ENCODE results near the gene LENG9. TPM values are rescaled to one million over a fixed set of nuclear protein-coding genes. Genes with fewer than 3 reads are reported as not detected.
"Not testable (repeated sequence)": the region's sequence is repeated elsewhere in the genome, so short reads cannot be mapped to it uniquely, and the experiment has no call there.

Gene LENG9
- total and polyA plus RNA-seq, 8 donors, result 1.3 to 14.5 (median 7.1) TPM

DNA sequence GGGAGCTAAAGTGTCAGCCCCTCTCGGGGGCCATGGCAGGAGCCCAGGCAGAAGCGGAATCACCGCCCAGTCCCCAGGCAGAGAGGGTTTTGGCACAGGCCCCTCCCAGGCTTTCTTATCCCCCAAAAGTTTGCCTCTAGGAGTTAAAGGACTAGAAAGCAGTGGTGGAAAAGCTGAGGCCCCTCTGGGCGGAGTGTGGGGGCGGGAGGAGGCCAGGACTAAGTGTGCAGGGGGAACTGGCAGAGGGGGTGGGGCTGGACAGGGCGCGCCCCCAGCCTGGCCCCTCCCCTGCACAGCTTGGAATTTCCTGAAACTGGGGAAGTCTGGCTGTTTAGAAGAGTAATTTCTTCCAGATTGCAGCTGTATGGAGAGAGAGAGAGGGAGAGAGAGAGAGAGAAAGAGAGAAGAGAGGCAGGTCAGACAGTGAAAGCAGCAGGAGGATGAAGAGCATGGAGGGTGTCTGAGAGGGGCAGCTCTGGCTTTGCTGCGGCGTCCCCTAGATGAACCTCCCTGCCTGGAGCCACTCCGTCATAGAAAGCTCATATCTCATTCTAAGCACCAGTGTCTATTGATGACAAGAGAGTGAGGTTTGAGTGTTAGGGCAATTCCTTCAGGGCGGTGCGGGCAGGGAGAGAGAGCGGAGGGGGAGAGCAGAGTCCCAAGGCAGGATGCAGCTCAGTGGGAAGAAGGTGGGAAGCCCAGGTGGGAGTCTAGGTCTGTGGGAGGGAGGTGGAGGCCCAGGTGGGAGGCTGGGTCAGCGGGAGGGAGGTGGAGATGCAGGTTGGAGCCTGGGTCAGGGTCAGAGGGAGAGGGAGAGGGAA is 9.7 kb upstream of the LENG9 start, which contains the start of gene CDC42EP5:
CDC42EP5 (minus strand) TSS at position 226 of the 821 bp plus-strand sequence. CDS start 7,749 bp downstream, outside the sequence.
- peaks cover 28 to 45% (median 40%) of the 10 kb centered on the region in 4 donors for H3K4me1 ChIP-seq
- 8 to 15% (median 13%) methylated on average over 12 to 14 of the region's 14 CpGs for WGBS, 5 donors
- peaks cover 0 to 74% (median 9%) of the 10 kb centered on the region in 3 donors for H3K27me3 ChIP-seq
- peak within 1 kb of the TSS; percentile 75 to 88 (median 80) for H3K27ac ChIP-seq
- intact Hi-C loops (cut with DNase I; ENCODE audit: low total_unique reads), result no loop called here
- H3K4me3 ChIP-seq, result peak within 1 kb of the TSS; percentile 32 to 48 (median 46)
- no peaks in the 10 kb centered on the region for H3K36me3 ChIP-seq
- TF ChIP-seq POLR2A (IDR thresholded peaks at IDR 0.05) (no peak), POLR2AphosphoS5 (IDR thresholded peaks at IDR 0.05) (peak in 2 of 3 donors; percentile 45 to 48), EP300 (IDR thresholded peaks at IDR 0.05) (no peak)
- TF ChIP-seq, protein P1, sequence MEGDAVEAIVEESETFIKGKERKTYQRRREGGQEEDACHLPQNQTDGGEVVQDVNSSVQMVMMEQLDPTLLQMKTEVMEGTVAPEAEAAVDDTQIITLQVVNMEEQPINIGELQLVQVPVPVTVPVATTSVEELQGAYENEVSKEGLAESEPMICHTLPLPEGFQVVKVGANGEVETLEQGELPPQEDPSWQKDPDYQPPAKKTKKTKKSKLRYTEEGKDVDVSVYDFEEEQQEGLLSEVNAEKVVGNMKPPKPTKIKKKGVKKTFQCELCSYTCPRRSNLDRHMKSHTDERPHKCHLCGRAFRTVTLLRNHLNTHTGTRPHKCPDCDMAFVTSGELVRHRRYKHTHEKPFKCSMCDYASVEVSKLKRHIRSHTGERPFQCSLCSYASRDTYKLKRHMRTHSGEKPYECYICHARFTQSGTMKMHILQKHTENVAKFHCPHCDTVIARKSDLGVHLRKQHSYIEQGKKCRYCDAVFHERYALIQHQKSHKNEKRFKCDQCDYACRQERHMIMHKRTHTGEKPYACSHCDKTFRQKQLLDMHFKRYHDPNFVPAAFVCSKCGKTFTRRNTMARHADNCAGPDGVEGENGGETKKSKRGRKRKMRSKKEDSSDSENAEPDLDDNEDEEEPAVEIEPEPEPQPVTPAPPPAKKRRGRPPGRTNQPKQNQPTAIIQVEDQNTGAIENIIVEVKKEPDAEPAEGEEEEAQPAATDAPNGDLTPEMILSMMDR (IDR thresholded peaks at IDR 0.05), result no peak
- DNase-seq, result peak; percentile 50 to 96
- H3K9me3 ChIP-seq, result no peaks in the 10 kb centered on the region

DNA sequence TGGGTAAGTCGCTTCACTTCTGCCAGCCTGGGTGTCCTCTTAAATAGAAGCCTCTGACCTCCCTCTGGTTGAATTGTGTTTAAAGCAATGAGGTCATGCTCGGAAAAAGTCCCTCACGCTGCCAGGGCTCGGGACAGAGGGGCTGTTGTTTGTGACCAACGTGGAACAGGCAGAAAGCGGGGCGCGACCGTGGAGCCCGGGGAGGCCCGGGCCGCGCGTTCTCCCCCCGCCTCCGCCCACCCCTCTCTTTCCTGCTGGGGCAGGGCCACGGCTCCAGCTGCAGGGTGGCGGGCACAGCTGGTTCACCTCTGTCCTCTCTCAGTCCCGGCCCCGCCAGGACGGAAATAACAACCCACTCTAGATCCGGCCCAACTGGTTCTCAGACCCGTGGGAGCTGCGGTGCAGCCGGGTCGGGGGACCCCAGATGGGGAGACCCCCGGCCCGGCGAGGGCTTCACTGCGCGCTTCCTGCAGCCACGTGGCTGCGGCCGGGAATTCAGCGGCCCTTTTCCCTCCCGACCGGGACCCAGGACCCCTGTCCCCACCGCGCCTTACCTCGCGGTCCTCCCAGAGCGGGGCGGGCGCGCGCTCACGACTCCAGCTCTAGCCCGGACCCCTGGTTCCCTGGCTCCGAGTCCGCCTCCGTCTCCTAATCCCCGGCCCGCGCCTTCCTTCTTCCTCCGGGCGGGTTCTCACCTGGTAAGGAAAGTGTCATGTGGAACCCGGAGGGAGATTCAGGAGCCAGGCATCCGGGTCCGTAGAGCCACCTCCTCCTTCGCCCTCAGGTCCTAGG is 7.6 kb upstream of the LENG9 start:
- Histone ChIP-seq H3K27ac (peak overlapping the region; percentile 83 to 99 (median 91)), H3K9me3 (no peaks in the 10 kb centered on the region), H3K4me1 (peaks cover 28 to 58% (median 51%) of the 10 kb centered on the region in 4 donors), H3K27me3 (peaks cover 0 to 56% (median 9%) of the 10 kb centered on the region in 3 donors), H3K36me3 (no peaks in the 10 kb centered on the region), H3K4me3 (peak overlapping the region; percentile 35 to 57 (median 51))
- TF ChIP-seq, protein P1 (IDR thresholded peaks at IDR 0.05), result no peak
- peak in 2 of 3 donors; percentile 6 to 11 for TF ChIP-seq POLR2AphosphoS5 (IDR thresholded peaks at IDR 0.05)
- peak; percentile 62 to 88 for DNase-seq
- intact Hi-C loops (cut with DNase I; ENCODE audit: low total_unique reads), result no loop called here
- WGBS, 5 donors, result 1 to 4% (median 2%) methylated on average over 15 to 60 of the region's 60 CpGs

DNA sequence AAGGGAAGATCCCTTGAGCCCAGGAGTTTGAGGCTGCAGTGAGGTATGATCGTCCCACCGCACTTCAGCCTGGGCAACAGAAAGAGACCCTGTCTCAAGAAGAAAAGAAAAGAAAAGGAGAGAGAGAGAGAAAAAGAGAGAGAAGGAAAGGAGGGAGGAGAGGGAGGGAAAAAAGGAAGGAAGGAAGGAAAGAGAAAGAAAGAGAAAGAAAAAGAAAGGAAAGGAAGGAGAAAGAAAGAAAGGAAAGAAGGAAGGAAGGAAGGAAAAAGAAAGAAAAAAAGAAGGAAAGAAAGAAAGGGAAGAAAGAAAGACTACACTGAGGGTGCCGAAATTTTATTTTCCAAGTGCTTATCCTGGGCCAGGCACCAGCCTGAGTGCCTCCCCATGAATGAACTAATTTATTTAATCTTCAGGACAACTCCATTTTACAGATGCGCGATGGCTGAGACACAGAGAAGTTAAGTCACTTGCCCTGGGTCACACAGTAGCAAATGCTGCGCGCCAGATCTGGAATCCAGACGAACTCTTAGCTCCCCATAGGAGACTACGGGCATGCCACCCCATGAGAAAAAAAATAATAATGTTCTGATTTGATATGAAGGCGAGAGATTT is 6.8 kb upstream of the LENG9 start:
- Histone ChIP-seq H3K4me3 (peak overlapping the region in 3 of 4 donors; percentile 35 to 57 (median 48)), H3K4me1 (peaks cover 28 to 61% (median 59%) of the 10 kb centered on the region in 4 donors), H3K27ac (peak overlapping the region; percentile 60 to 99 (median 87)), H3K36me3 (no peaks in the 10 kb centered on the region), H3K9me3 (no peaks in the 10 kb centered on the region), H3K27me3 (peaks cover 0 to 50% (median 9%) of the 10 kb centered on the region in 3 donors)
- TF ChIP-seq, protein P1 (IDR thresholded peaks at IDR 0.05), result no peak
- no peak for TF ChIP-seq POLR2AphosphoS5 (IDR thresholded peaks at IDR 0.05)
- no peak for TF ChIP-seq EP300 (IDR thresholded peaks at IDR 0.05)
- TF ChIP-seq POLR2A (IDR thresholded peaks at IDR 0.05), result no peak
- WGBS, 5 donors, result 40 to 58% (median 50%) methylated on average over 10 of the region's 10 CpGs
- intact Hi-C loops (cut with DNase I; ENCODE audit: low total_unique reads), result no loop called here
- DNase-seq, result peak in 1 of 2 donors; percentile 23

DNA sequence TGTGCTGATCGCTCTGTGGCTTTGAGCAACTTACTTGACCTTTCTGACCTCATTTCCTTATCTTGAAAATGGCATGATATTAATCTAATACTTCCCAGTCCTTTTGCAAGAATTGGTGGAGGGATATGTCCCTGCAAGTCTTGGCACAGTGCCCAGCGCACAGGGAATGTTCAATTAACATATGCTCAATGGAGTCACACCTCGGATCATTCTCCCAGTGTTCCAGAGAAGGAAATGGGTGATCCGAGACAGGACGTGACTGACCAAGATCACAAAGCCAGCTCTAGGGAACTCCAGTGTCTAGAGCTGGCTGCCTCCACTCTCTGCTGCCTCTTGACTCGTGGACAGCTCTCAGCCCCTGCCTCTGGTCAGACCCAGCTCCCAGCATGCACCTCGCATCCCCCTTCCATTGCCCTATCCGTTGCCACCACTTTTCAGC is 5.9 kb upstream of the LENG9 start:
- no peaks in the 10 kb centered on the region for H3K36me3 ChIP-seq
- peaks cover 0 to 43% (median 9%) of the 10 kb centered on the region in 3 donors for H3K27me3 ChIP-seq
- no peak for TF ChIP-seq POLR2A (IDR thresholded peaks at IDR 0.05)
- peak in 2 of 3 donors; percentile 6 to 40 for TF ChIP-seq POLR2AphosphoS5 (IDR thresholded peaks at IDR 0.05)
- peak overlapping the region; percentile 60 to 99 (median 87) for H3K27ac ChIP-seq
- intact Hi-C loops (cut with DNase I; ENCODE audit: low total_unique reads), result no loop called here
- no peaks in the 10 kb centered on the region for H3K9me3 ChIP-seq
- H3K4me3 ChIP-seq, result no peak overlapping the region
- peaks cover 32 to 68% (median 63%) of the 10 kb centered on the region in 4 donors for H3K4me1 ChIP-seq
- 24 to 50% (median 29%) methylated on average over 6 to 8 of the region's 8 CpGs for WGBS, 5 donors
- peak; percentile 57 to 70 for DNase-seq

DNA sequence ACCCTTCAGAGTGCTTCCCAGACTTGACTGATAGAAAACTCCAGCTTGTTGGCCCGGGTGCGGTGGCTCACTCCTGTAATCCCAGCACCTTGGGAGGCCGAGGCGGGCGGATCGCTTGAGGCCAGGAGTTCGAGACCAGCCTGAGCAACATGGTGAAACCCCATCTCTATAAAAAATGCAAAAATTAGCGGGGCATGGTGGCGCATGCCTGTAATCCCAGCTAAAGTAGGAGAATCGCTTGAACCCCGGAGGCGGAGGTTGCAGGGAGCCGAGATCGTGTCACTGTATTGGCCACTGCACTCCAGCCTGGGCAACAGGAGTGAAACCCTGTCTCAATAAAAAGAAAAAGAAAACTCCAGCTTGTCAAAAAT is 2.5 kb upstream of the LENG9 start:
- Histone ChIP-seq H3K27me3 (peaks cover 0 to 22% (median 4%) of the 10 kb centered on the region in 3 donors), H3K4me1 (peaks cover 47 to 77% (median 68%) of the 10 kb centered on the region in 4 donors), H3K27ac (peak overlapping the region in 4 of 5 donors; percentile 98 to 99 (median 98)), H3K36me3 (peaks cover 9 to 13% (median 12%) of the 10 kb centered on the region in 4 donors)
- intact Hi-C loops (cut with DNase I; ENCODE audit: low total_unique reads); H3K9me3 ChIP-seq; DNase-seq; H3K4me3 ChIP-seq: not testable (repeated sequence)
- WGBS, 5 donors, result 92 to 97% (median 94%) methylated on average over 14 of the region's 14 CpGs

All from stomach (tissue), 9 donors.